Astrocyte (in vitro differentiated cells and primary cell): ENCODE data around the gene ABHD12. TPM values are rescaled to one million over a fixed set of nuclear protein-coding genes. Genes with fewer than 3 reads are reported as not detected.

ENCODE experiments used
- DNase-seq: peaks from one replicate; pipeline ENCODE4 v3.0.0-alpha.2; 2010; ENCODE audit warnings: low read depth
- FAIRE-seq: peaks from 2 replicates; lab custom pipeline; 2011; peaks lifted over from hg19 to GRCh38; lab: Jason Lieb, UNC
- H2AFZ ChIP-seq: 2 replicates; pipeline ENCODE4 v1.6.0; 2012; ENCODE audit warnings: low read depth, low read length, inconsistent platforms
- H3K27ac ChIP-seq: 2 replicates; pipeline ENCODE4 v1.5.1; 2011; ENCODE audit warnings: low read depth, low read length, inconsistent platforms
- H3K27me3 ChIP-seq: 2 replicates; pipeline ENCODE4 v1.6.0; 2011; ENCODE audit warnings: low read length, inconsistent platforms; ENCODE audit not compliant: insufficient read depth
- H3K36me3 ChIP-seq: 2 replicates; pipeline ENCODE4 v1.5.1; 2011; ENCODE audit warnings: low read length, inconsistent platforms; ENCODE audit not compliant: insufficient read depth
- H3K4me1 ChIP-seq: 2 replicates; pipeline ENCODE4 v1.5.1; 2011; ENCODE audit warnings: low read length, inconsistent platforms; ENCODE audit not compliant: insufficient read depth
- H3K4me2 ChIP-seq: 2 replicates; pipeline ENCODE4 v1.6.0; 2012; ENCODE audit warnings: low read length, inconsistent platforms
- H3K4me3 ChIP-seq: 2 replicates; pipeline ENCODE4 v1.5.1; 2011; ENCODE audit warnings: low read depth, mild to moderate bottlenecking, low read length, inconsistent platforms; ENCODE audit not compliant: insufficient read depth
- H3K79me2 ChIP-seq: 2 replicates; pipeline ENCODE4 v1.6.0; 2012; ENCODE audit warnings: mild to moderate bottlenecking, low read length, inconsistent platforms; ENCODE audit not compliant: insufficient read depth
- H3K9ac ChIP-seq: 2 replicates; pipeline ENCODE4 v1.6.0; 2012; ENCODE audit warnings: mild to moderate bottlenecking, low read length, inconsistent platforms
- H3K9me3 ChIP-seq: 2 replicates; pipeline ENCODE4 v1.5.1; 2012; ENCODE audit warnings: low read depth, mild to moderate bottlenecking, low read length, inconsistent platforms; ENCODE audit not compliant: insufficient read depth
- H4K20me1 ChIP-seq: 2 replicates; pipeline ENCODE4 v1.6.0; 2012; ENCODE audit warnings: low read length, inconsistent platforms; ENCODE audit not compliant: insufficient read depth
- H3K27ac Mint-ChIP-seq: one replicate; pipeline ENCODE4 v1.8.0; 2021; ENCODE audit warnings: mild to moderate bottlenecking, mixed read lengths; ENCODE audit not compliant: unreplicated experiment
- H3K27me3 Mint-ChIP-seq: one replicate; pipeline ENCODE4 v1.8.0; 2021; ENCODE audit warnings: low read depth, mixed read lengths; ENCODE audit not compliant: unreplicated experiment
- H3K36me3 Mint-ChIP-seq: one replicate; pipeline ENCODE4 v1.8.0; 2021; ENCODE audit warnings: low read depth, mixed read lengths; ENCODE audit not compliant: unreplicated experiment
- H3K4me1 Mint-ChIP-seq: one replicate; pipeline ENCODE4 v1.8.0; 2021; ENCODE audit warnings: low read depth, mixed read lengths; ENCODE audit not compliant: unreplicated experiment
- H3K4me3 Mint-ChIP-seq: one replicate; pipeline ENCODE4 v1.8.0; 2021; ENCODE audit warnings: mild to moderate bottlenecking, moderate library complexity, mixed read lengths; ENCODE audit not compliant: unreplicated experiment
- H3K9me3 Mint-ChIP-seq: one replicate; pipeline ENCODE4 v1.8.0; 2021; ENCODE audit warnings: mild to moderate bottlenecking, mixed read lengths; ENCODE audit not compliant: unreplicated experiment
- CTCF ChIP-seq: IDR thresholded peaks from 2 replicates; pipeline ENCODE4 v1.5.1; 2011; ENCODE audit warnings: low read depth, mild to moderate bottlenecking, inconsistent platforms, low read length, moderate library complexity; ENCODE audit not compliant: insufficient read depth
- EZH2 ChIP-seq: IDR thresholded peaks from 2 replicates; pipeline ENCODE4 v1.6.1; 2012; ENCODE audit warnings: mild to moderate bottlenecking, low read length, inconsistent platforms; ENCODE audit not compliant: insufficient read depth
- total RNA-seq: library from RNA; stranded (reverse); gene quantifications from 2 replicates; pipeline ENCODE4 v1.2.1, GENCODE V29; 2021

Gene ABHD12
- total RNA-seq, 1 donor from 2014 or later: 98.1 TPM

DNA sequence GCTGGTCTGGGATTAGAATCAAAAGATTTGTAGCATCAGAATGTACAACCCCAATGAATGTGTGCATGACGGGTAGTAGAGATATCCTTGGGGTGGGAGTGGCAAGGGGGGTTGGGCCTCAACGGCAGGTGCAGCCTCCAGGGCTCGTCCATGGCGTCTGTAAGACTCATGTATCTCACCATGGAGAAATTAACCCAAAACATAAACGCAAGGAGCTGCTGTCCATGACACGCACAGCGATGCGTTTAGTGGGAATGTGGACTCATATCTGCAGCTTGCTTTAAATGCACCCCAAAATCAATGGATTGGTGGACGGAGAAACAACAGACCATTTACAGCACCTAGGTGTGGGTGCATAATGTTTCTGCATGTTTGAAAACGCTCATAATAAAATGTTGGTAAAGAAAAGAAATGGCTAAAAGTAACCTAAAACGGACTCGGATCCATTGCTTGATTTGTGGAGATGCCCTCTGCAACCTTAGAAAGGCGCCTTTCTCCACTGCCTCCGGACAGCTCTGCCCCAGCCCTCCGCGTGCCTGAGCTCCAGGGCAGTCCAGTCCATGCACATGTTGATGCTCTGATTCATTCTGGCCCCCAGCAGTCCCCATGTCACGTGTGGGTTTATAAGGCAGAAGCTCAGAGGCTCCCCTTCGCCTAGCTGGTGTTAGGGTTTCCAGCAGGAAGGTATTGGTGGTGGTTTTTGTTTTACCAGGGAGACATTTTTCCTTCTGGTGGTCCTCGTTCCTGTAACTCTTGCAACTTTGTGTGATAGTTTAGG is 118.2 kb downstream of the ABHD12 start:
- H3K4me1 Mint-ChIP-seq: peaks cover 7% of the 10 kb centered on the region
- no peaks in the 10 kb centered on the region for H3K27me3 Mint-ChIP-seq
- Histone ChIP-seq H3K79me2 (peaks cover 62% of the 10 kb centered on the region), H3K9ac (no peak overlapping the region), H3K9me3 (no peaks in the 10 kb centered on the region), H3K4me3 (no peak overlapping the region), H3K4me2 (no peak overlapping the region), H3K4me1 (no peaks in the 10 kb centered on the region), H4K20me1 (peaks cover 72% of the 10 kb centered on the region), H3K36me3 (peaks cover 33% of the 10 kb centered on the region), H3K27ac (no peak overlapping the region), H3K27me3 (no peaks in the 10 kb centered on the region), H2AFZ (no peak overlapping the region)
- TF ChIP-seq CTCF: no peak
- TF ChIP-seq EZH2: no peak
- no peak for DNase-seq
- peaks cover 15% of the 10 kb centered on the region for H3K36me3 Mint-ChIP-seq
- no peak overlapping the region for H3K27ac Mint-ChIP-seq
- FAIRE-seq: no peak
- no peak overlapping the region for H3K4me3 Mint-ChIP-seq
- no peaks in the 10 kb centered on the region for H3K9me3 Mint-ChIP-seq

GRCh38 chr20:25271486-25272222 is 119.0 kb downstream of the ABHD12 start:
- no peaks in the 10 kb centered on the region for H3K27me3 Mint-ChIP-seq
- no peak for FAIRE-seq
- H3K4me2 ChIP-seq: no peak overlapping the region

More at GRCh38 chr20:25271486-25272222, 119.0 kb downstream of the ABHD12 start:
- no peaks in the 10 kb centered on the region for H3K27me3 ChIP-seq
- TF ChIP-seq CTCF (no peak), EZH2 (no peak)
- H3K27ac ChIP-seq: no peak overlapping the region
- Mint-ChIP-seq H3K36me3 (peaks cover 18% of the 10 kb centered on the region), H3K4me1 (peaks cover 7% of the 10 kb centered on the region), H3K4me3 (no peak overlapping the region), H3K27ac (no peak overlapping the region), H3K9me3 (no peaks in the 10 kb centered on the region)
- peaks cover 70% of the 10 kb centered on the region for H3K79me2 ChIP-seq
- no peaks in the 10 kb centered on the region for H3K9me3 ChIP-seq
- no peak overlapping the region for H3K9ac ChIP-seq
- H3K4me3 ChIP-seq: no peak overlapping the region
- H4K20me1 ChIP-seq: peaks cover 74% of the 10 kb centered on the region
- H3K36me3 ChIP-seq: peaks cover 37% of the 10 kb centered on the region
- no peak for DNase-seq
- no peak overlapping the region for H2AFZ ChIP-seq
- no peaks in the 10 kb centered on the region for H3K4me1 ChIP-seq
